Stimulated activated naive CD4-positive, alpha-beta T cell (primary cell): Measurements from ENCODE around the gene SUGP1.
"Not testable (repeated sequence)": the region's sequence is repeated elsewhere in the genome, so short reads cannot be mapped to it uniquely, and the experiment has no call there.

Experiments
- DNase-seq, 6 experiments: peaks; one replicate each; lab custom pipeline; 2025; lab: John Stamatoyannopoulos, UW

Gene SUGP1

GRCh38 chr19:19262190-19263057 is 57.9 kb downstream of the SUGP1 start:
- no peak for DNase-seq

DNA sequence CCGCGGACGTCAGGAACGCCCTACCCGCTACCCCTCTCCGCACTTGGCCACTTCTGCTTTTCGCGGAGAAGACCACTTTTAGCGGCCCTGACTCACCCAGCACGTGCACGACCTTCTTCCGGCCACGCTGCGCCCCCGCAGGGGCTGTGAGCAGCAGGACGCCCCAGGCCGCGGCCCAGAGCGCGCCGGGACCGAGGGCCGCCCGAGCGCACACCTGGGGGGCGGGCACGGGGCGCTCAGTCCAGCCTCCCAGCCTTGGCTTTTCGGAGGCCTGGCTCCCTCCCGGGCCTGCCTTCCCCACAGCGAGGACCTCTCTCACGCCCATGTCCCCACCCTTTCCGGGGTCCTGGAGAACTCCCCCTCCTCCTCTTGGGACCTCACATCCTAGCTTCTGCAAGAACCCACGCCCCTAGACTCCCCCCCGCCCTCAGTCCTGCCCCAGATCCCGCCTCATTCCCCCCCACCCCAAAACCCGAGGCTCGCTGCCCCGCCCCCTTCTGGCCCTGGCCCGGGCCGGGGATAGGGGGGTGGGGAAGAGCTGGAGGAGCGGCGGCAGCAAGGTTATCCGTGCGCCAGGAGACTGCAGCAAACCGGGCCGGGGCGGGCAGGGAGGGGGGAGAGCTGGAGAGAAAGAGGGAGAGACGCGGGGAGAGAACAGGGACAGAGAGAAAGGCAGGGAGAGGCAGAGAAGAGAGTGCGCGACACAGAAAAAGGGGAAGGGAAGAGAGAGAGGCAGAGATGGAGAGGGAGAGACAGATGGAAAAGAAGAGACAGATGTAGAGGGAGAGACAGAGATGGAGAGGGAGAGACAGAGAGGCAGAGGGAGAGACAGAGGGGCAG is 58.7 kb downstream of the SUGP1 start:
- DNase-seq, result no peak

GRCh38 chr19:19260417-19261214 is 59.7 kb downstream of the SUGP1 start:
- DNase-seq, result no peak

GRCh38 chr19:19259741-19260140 is 60.6 kb downstream of the SUGP1 start:
- no peak for DNase-seq

GRCh38 chr19:19258589-19259338 is 61.5 kb downstream of the SUGP1 start:
- no peak for DNase-seq

- DNase-seq, result no peak
Observed at GRCh38 chr19:19257836-19258588, 62.3 kb downstream of the SUGP1 start.

- no peak for DNase-seq
Observed at GRCh38 chr19:19257137-19257536, 63.2 kb downstream of the SUGP1 start.

GRCh38 chr19:19256072-19256969 is 64.0 kb downstream of the SUGP1 start:
- DNase-seq, result no peak

DNA sequence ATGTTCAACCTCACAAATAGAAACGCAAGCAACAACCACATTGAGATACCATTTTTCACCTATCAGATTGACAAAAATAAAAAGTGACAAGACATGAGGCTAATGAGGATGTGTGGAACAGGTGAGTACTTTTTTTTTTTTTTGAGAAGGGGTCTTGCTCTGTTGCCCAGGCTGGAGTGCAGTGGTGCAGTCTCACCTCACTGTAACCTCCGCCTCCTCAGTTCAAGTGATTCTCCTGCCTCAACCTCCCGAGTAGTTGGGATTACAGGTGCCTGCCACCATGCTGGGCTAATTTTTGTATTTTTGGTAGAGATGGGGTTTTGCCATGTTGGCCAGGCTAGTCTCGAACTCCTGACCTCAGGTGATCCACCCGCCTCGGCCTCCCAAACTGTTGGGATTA is 66.9 kb downstream of the SUGP1 start:
- not testable (repeated sequence) for DNase-seq

DNA sequence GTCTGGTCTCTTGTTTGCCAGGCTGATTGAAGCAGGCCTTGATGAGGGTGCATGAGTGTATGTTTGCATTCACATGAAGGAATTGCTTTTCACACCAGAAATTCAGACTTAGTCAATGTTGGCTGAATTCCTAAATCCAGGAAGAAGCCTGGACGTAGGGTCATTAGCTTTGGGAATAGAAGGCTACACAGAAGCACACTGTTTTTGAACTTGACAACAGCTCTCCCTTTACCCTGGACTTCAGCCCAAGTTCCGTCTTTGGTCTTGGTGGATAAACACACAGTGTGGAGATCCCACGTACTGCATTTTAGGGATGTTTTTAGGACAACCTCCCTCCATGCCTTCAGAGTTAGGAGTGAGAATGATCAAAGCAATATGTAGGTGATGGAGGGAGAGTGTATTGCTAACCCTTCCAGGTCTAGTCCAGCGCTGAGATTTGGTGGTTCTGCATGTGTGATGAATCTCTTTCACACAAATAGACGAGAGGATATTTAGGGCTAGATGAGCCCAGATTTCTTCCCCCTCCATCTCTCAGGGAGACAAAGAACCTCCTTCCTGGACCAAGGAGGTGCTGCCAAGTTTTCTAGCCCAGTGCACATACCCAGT is 70.0 kb downstream of the SUGP1 start:
- DNase-seq, result no peak

GRCh38 chr19:19240476-19240875 is 79.8 kb downstream of the SUGP1 start:
- no peak for DNase-seq

- DNase-seq, result no peak
Observed at GRCh38 chr19:19239675-19240074, 80.6 kb downstream of the SUGP1 start.

- no peak for DNase-seq
Observed at GRCh38 chr19:19238126-19238894, 82.0 kb downstream of the SUGP1 start.

DNA sequence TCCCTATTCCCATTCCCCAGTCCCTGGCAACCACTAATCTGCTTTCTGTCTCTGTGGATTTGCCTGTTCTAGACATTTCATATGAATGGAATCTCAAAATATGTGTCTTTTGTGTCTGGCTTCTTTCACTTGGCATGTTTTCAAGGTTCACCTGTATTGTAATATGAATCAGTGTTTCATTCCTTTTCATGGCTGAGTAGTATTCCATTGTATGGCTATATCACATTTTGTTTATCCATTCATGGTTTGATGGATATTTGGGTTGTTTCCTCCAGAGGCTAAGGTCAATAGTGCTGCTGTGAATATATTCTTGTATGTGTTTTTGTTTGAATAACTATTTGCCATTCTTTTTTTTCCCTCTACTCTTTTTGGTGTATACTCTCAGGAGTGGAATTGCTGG is 84.1 kb downstream of the SUGP1 start:
- no peak for DNase-seq

DNA sequence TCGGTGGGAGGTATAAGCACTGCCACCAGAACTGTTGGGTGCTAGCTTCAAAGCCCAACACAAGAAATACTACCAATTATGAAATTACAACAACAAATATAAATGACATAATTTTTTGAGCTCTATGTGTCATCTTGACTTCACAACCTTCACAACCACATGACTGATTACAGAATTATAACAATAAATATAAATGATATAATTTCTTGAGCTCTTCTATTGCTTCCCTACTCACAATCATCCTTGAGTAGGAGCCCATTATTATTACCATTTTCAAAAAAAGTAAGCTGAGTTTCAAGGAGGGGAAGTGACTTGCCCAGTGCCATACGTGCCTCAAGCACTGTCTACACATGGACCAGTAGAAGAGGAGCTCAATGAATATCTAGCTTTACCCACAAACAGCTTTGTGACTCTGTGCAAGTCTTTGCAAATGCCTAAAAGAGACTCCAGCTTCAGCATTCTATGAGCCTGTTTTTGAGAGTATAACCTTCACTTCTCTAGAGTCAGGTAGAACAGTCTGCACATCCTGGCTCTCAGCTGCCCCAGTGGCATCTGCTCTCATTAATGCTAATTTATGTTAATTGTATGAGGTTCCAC is 86.0 kb downstream of the SUGP1 start:
- DNase-seq, result no peak

GRCh38 chr19:19232261-19232721 is 88.0 kb downstream of the SUGP1 start:
- DNase-seq, result no peak

GRCh38 chr19:19230999-19231398 is 89.3 kb downstream of the SUGP1 start:
- no peak for DNase-seq

DNA sequence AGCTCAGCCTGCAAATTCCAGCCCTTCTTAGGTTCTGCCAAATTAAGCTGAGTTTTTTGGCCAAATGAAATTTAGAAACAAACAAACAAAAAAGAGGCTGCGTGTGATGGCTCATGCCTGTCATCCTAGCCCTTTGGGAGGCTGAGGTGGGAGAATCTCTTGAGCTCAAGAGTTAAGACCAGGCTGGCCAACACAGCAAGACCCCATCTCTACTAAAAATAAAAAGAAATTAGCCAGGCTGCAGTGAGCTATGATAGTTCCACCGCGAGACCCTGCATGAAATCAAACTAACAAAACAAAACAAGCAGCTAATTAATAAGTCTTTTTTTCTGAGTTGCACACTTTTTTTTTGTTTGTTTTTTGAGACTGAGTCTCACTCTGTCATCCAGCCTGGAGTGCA is 90.6 kb downstream of the SUGP1 start:
- no peak for DNase-seq
